Epithelial cell of esophagus (primary cell): Measurements from ENCODE around the gene PLCG2.
A peak's percentile ranks its signal among the peaks of the same experiment; 100 is the strongest.

Source experiments
- DNase-seq: peaks from one replicate; pipeline ENCODE4 v3.0.0; 2010; ENCODE audit warnings: low read depth
- H3K4me3 ChIP-seq: 2 replicates; pipeline ENCODE4 v1.5.1; 2011; ENCODE audit warnings: mild to moderate bottlenecking, low read length, control low read depth
- CTCF ChIP-seq: IDR thresholded peaks from 2 replicates; pipeline ENCODE4 v1.5.1; 2011; ENCODE audit warnings: low read depth, mild to moderate bottlenecking, low read length, control low read depth, inconsistent platforms; ENCODE audit not compliant: insufficient read depth; ENCODE audit errors: missing control alignments

Gene PLCG2

GRCh38 chr16:81881228-81881627 is 102.1 kb downstream of the PLCG2 start:
- no peak for TF ChIP-seq CTCF
- no peak for DNase-seq
- H3K4me3 ChIP-seq: no peak overlapping the region

- TF ChIP-seq CTCF: no peak
- no peak overlapping the region for H3K4me3 ChIP-seq
- DNase-seq: no peak
Measured at GRCh38 chr16:81882559-81882958, 103.5 kb downstream of the PLCG2 start.

GRCh38 chr16:81883235-81883634 is 104.1 kb downstream of the PLCG2 start:
- no peak overlapping the region for H3K4me3 ChIP-seq
- TF ChIP-seq CTCF: no peak
- DNase-seq: no peak

- DNase-seq: peak; percentile 53
- peak; percentile 76 for TF ChIP-seq CTCF
- no peak overlapping the region for H3K4me3 ChIP-seq
Measured at GRCh38 chr16:81885976-81886586, 107.0 kb downstream of the PLCG2 start.

GRCh38 chr16:81888520-81889394 is 109.7 kb downstream of the PLCG2 start:
- no peak overlapping the region for H3K4me3 ChIP-seq
- no peak for DNase-seq
- no peak for TF ChIP-seq CTCF

GRCh38 chr16:81891736-81892364 is 112.8 kb downstream of the PLCG2 start:
- H3K4me3 ChIP-seq: no peak overlapping the region
- no peak for TF ChIP-seq CTCF
- DNase-seq: no peak
